T1000 (cell line): ENCODE data around the gene CUX1.

Experiments
- DNase-seq: peaks from one replicate; lab custom pipeline; 2025; ENCODE audit warnings: mixed read lengths; lab: John Stamatoyannopoulos, UW

Gene CUX1

DNA sequence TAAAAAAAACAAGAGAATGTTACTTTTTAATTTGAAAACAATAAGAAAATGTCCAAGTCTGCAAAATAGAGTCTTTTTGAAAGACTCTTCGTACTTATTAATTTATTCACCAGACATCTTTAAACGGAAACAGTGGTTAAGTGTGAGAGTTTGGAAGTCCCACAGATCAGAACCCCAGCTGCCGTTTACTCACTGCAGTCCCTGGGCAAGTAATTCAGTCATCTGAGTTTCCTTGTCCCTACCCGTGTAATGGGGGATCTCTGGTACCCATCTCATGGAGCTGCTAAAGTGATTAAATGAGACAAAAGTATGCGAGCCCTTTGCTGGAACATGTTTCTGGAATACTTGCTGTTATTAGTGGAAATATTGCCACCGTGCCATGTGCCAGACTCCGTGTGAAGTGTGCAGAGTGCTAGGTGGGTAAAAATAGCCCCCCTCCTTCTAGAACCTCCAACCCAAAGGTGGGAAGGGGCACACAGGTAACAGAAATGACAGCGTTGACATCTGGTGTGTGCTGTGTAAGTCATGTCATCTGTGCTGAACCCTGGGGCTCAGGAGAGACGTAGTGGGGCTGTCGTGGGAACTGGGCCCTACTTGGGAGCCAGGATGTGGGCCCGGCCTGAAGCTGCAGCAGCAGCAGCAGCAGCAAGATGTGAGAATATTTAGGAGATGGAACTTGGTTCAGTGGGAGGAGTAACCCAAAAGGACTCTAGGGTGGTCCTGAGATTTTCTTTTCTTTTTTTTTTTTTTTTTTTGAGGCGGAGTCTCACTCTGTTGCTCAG lies 140.5 kb downstream of the CUX1 start:
- DNase-seq = no peak

DNA sequence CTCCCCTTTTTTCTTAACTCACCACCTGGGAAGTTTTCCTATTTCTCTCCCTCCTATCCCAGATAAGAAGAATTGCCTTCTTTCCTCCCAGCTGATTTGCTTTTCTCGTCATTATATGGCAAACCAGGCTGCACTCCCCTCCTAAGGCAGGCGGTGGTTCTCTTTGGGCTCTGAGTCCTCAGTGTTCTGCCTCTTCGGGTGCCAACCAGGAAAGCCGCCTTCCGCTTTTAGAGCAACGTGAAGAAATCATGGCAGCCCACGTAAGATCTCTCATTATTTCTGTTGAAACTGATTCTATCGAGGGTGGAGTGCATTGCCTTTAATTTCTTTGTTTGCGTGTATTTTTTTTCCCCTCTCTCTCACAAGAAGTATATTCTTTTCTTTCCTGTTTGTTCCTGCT lies 141.9 kb downstream of the CUX1 start:
- DNase-seq = no peak

DNA sequence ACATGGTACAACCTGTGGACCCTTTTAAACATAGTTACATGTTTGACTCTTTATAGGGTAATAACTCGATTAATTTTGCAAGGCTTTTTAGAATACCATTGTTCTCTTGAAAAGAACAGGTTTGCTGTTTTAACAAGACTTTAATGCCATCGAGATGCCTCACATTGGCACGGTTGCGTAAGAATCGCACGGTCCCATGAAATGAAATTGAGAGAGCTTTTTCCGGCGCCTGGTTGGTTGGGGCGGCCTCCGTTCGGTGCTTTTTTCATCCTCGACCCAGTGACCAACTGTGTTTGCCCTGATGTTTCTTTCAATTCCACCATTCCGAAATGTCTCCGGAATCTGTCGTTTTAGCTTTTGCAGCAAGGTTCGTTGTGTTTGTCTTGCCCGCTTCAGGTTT lies 142.4 kb downstream of the CUX1 start:
- no peak for DNase-seq

DNA sequence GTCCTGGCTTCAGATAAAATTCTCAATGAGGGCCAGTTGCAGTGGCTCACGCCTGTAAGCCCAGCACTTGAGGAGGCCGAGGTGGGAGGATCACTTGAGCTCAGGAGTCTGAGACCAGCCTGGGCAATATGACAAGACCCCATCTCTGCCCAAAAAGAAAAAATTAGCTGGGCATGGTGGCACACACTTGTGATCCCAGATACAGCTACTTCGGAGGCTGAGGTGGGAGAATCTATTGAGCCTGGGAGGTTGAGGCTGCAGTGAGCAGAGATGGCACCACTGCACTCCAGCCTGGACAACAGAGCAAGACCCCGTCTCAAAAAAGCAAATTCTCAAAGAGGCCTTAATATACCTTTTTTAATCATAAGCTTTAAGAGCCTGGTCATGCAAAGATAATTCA lies 142.9 kb downstream of the CUX1 start:
- no peak for DNase-seq

DNA sequence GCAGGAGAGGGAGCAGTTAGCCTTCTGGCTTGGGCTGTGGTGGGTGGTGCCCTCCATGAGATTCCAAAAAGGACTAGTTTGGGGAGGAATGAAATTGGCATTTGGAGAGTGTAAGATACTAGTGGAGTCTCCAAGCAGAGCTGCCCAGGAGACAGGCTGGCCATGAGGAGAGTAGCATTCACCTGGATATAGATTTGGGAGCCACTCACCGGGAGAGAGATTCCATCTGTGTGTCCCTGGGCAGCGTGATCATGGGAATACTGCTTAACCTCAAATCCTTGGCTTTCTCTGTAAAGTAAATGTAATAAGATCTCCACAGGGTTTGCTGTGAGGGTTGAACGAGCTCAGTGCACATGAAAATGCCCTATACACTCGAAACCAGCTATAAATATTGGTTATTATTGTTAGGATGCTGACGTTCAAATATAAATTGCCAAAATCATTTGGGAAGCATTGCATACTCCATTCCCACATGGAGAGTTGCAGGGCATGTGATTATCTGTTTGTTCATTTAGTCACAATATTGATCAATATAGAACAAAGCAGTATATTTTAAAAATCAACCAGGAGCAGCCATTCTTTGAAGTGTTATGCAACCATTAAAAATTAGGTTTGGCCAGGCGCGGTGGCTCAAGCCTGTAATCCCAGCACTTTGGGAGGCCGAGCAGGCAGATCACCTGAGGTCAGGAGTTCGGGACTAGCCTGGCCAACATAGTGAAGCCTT lies 143.7 kb downstream of the CUX1 start:
- DNase-seq = no peak

DNA sequence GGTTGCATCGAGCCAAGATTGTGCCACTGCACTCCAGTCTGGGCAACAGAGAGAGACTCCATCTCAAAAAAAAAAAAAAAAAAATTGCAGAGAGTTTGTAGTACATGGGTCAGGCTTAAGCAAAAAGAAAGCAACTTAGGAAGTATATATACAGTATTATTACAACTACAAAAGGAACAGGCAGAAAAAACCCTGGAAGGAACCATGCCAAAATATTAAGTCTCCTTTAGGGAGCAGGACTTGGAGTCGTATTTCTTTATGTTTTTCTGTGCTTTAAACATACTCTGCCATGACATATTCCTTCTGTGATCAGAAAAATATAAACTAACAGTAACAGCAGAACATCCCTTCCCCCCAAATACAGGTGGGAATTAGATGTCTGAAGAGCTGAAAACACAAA lies 144.4 kb downstream of the CUX1 start:
- no peak for DNase-seq

DNA sequence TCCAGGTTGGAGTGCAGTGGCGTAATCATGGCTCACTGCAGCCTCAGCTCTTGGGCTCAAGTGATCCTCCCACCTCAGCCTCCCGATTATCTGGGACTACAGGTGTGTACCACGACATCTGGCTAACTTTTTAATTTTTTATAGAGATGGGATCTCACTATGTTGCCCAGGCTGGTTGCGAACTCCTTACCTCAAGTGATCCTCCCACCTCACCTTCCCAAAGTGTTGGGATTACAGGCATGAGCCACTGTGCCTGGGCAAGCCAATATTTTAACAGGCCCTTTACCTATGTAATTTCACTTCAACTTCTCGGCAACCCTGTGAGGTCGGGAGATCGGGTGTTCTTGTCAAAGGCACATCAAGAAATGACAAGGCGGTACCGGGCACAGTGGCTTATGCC lies 146.3 kb downstream of the CUX1 start:
- no peak for DNase-seq

DNA sequence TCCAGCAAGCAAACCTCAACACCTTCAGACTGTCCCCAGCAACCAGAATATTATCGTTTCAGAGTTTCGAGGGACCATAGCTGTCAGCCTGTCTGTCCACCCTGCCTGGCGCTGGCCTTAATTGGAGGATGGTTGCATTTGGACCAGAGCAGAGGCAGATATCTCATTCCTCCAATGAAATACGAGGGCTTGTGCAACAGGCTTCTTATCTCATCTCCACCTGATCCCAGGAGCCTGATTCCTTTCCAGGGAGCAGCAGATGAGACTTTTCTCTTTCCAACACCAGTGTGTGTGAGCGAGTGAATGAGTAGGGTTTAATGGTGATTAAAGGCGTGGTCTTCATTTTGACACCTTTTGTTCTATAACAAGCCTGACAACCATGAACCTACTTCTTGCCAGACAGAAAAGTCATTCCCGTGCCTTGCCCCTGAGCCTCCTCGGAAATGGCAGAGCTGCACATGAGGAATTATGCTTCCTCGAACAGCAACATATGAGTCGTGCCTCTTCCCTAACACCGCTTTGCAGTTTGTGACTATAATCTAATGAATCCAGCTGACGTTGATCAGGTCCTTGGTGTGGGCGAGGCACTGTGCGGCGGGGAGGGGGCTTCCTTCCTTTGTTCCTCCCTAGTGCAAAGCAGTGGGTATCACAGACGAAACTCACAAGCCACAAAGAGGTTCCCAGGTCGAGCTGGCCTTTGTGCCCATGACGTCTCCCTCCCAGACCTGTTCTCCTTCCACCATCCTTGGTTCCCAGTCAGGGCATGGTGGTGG lies 147.4 kb downstream of the CUX1 start:
- no peak for DNase-seq

DNA sequence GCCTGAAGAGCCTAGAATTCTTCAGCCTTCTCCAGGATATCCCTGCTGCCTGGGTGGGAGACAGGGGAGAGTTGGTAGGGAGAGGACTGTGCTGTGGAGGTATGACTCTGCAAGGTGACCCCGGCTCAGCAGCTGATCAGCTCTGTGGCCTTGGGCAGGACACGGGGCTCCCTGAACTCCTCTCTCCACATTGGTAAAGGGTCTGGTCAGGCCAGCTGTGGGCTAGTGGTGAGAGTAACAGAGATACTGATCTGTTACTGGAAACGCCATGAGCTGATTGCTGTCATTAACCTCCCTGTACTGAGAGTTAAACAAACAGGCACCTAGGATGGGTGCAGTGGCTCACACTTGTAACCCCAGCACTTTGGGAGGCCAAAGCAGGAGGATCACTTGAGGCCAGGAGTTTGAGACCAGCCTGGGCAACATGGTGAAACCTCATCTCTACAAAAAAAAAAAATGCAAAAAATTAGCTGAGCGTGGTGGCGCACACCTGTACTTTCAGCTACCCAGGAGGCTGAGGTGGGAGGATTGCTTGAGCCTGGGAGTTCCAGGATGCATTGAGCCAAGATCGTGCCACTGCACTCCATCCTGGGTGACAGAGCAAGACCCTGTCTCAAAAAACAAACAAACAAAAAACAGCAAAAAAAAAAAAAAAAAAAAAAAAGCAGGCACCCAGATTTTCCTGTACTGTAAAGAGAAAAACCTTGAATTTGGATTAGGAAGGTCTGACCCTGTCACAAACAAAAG lies 151.5 kb downstream of the CUX1 start:
- no peak for DNase-seq

DNA sequence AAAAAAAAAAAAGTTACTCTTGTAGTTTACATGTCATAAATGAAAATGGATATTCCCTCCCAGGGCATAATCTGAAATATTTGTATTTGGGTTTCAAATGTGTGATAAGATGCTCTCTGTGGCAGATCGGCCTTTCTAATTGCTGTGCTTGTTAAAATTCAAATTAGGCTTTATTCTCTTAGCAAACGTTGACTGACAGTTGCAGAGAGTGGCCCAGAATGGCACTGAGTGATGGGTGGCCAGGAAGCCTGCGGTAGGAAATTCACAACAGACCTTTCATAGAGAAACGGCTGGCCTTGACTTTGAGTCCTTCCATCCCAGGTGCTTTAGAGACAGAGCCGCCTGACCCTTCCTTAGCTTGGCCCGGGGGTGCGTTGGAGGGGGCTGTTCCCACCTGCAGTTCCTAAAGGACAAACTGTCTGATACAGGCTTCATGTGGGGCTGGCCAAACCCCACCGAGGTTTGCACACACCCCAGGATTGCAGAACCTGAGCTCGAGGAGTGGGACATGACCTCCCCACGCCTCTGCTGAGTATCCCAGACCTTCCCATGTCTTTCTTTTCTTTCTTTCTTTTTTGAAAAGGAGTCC lies 152.7 kb downstream of the CUX1 start:
- no peak for DNase-seq

DNA sequence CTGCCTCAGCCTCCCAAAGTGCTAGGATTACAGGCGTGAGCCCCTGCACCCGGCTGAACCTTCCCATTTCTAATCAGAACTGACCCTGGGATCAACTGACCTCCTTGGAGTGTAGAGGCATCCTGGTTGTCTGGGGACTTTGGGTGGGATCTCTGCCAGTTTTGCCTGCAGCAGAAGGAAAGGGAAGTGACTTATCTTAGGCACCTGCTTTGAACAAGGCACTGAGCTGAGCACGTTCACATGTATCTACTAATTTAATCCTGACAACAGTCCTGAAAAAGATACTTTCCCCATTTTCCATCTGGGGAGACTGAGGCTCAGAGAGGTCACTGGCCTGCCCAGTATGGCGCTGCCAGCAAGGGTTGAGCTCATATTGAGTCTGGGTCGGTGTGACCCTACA lies 153.4 kb downstream of the CUX1 start:
- no peak for DNase-seq

DNA sequence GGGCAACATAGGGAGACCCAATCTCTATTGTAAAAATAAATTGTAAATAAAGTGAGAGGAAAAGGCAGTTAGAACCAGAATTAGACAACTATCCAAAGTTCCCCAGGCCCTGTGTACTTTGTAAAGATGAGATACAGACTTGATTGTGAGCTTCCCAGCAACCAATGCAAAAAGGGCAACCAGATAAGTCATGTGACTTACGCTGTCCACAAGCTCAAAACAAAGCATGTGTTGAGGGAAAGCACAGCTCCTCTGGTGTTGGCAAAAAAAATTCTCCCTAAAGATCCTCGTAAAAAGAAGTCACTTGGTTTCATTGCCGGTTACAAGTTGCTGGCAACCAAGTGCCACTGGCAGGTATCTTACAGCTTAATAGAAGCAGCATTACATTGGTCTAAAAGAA lies 154.0 kb downstream of the CUX1 start:
- DNase-seq = no peak

DNA sequence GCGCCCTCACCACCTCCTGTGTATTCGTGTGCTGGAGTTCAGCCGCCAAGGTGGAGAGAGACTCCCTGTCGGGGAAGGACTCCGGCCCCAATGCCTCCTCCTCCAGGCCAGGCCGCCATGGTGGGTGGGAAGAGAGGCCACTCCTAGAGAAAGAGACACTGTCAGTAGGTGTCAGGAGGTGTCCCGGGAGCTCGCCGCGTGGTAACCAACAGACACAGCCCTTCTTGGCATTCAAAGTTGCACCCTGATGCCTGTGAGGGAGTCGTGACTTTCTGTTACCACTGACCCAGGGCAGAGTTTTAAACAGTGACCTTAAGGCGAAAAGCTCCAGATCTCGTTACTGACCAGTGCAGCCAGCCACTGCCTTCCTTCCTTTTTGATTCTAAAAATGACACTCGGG lies 155.2 kb downstream of the CUX1 start:
- DNase-seq = no peak

DNA sequence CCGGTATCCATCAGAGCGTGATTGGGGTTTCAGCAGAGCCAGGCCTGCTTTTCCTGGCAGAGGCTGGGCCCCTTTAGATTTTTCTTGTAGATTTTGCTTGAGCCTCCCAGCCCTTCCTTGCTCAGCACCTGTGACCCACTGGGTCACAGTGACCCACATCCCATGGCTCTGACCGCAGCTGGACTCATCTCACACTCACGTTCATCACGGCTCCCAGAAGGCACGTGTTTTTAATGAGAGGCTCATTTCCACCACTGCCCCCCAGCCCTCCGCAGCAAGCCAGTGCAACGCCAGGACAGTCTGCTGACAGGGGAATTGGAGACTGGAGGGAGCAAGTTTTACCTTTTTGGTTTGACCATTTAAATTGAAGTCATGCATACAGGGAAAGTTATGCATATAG lies 155.7 kb downstream of the CUX1 start:
- DNase-seq = no peak

DNA sequence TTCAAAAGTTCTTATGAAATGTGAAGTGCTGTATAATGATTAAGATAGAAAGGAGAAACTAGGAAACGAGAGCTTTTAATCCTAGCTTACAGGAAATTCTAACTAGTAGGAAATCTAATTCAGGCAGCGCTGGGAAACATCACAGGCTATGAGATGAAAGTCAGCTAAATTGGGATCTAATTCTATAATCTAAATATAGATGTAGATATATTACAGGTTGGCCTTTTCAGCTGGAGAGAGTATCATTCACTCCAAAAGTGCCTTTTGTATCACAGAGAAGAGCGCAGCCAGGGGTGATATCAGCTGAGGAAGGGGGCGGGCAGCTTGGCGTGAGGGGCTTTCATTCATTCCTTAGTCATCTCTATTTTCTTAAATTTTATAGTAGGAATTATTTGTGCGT lies 157.0 kb downstream of the CUX1 start:
- no peak for DNase-seq

DNA sequence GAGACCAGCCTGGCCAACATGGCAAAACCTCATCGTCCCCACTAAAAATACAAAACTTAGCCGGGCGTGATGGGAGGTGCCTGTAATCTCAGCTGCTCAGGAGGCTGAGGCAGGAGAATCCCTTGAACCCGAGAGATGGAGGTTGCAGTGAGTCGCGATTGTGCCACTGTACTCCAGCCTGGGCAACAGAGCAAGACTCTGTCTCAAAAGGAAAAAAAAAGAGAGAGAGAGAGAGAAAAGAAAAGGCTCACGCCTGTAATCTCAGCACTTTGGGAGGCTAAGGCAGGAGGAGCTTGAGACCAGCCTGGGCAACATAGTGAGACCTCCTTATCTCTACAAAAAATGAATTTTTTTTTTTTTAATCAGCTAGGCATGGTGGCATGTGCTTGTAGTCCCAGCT lies 157.6 kb downstream of the CUX1 start:
- no peak for DNase-seq

DNA sequence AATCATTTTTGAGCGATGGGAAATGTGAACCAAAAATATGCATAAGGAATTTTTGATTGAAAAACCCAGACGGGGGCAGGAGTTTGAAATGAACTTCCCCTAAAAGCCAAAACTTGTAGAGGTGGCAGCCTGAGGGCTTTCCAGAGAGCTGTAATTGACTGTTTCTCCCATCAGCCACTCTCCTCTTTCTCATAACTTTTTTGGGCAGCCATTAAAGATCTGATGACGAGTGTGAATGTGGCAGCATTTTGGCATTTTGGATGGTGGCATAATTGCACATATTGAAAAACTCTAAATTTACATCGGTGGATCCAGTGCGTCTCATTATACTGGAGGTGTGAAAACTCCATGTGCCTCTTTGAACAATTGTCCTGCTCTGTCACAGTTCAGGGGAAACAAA lies 159.0 kb downstream of the CUX1 start:
- DNase-seq = no peak

DNA sequence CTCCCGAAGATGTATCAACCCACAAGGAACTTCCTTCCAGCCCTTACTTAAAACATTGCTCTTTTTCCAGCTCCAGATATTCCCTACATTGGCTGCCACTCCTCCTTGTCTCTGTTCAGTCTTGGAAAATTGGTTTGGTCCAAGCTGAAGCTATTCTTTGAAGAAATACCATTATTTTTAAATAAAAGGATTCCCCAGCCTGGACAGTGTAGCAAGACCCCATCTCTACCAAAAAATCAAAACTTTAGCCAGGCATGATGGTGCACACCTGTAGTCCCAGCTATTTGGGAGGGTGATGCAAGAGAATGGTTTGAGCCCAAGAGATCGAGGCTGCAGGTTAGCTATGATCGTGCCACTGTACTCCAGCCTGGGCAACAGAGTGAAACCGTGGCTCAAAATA lies 159.8 kb downstream of the CUX1 start:
- no peak for DNase-seq

DNA sequence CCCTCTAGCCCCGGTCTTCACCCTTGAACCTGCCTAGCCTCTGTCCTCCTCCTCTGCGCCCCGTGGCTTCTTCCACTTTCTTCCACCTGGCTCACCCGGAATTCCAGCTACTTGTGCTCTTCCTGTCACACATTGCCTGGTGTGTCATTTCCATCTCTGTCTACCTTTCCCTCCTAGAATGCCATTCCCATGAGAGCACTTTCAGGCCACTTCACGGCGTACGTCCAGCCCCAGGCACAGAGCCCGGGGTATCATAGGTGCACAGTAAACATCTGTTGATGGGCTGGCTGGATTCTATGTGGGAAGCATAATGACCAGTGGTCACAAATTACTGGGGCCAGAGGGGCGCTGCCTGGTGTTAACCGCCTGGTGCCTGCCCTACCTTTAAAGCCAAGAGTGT lies 161.3 kb downstream of the CUX1 start:
- no peak for DNase-seq

DNA sequence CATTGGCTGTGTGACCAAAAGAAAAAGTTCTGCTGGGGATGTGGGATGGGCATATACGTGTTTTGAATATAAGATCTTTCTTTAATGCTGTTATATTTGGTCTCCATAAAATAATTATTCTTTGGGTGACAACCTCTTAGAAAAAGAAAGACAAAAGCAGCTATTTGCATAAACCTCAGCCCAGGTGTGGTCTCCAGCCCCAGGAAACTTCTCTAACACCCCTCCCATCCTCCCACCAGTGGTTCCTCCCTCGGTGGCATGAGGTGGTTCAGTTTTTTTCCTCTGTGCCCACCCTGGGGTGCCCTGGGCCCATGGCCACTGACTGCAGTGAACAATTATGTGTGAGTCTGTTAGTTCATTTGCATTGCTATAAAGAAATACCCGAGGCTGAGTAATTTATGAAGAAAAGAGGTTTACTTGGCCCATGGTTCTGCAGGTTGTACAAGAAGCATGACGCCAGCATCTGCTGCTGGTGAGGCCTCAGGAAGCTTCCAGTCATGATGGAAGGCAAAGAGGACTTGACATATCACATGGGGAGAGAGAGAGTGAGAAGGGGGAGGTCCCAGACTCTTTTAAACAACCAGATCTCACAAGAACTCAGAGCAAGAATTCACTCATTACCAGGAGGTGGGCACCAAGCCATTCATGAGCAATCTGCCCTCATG lies 165.9 kb downstream of the CUX1 start:
- no peak for DNase-seq

DNA sequence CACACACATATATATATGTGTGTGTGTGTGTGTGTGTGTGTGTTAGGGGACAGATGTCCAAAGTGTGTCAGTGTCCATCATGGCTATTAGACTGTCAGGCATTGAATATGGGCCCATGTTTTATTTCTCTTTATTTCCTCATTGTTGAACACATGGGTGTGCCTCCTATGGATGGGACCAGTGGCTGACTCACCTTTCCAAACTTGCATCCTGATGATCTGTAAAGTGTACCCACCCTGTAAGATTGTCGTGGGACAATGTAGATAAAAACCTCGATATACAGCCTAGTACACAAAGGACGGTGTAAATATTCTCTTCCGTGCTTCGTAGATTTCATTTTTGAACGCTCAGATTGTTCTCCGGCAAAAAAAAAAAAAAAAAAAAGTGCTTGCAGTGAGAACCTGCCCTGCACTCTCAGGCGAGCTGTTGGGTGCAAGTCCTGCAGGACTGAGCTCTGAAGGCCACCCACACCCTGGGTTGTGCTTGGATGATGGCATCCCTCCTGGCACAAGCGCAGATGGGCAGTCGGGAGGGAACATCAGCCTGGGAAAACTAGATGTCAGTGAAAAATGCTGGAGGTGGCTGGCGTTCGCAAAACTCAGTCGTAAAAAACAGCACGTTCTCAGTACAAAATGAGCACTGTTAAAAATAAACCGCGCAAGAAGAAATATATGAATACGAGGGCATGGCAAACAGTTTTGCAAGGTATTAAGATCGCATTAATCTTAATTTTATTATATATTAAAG lies 166.9 kb downstream of the CUX1 start:
- no peak for DNase-seq
